ENCODE data around the gene GABPB1.

GRCh38 chr15:50353975-50354837, 792 bp downstream of the GABPB1 start:
- TF ChIP-seq POLR2A (IDR thresholded peaks at IDR 0.05) (peak in 2 of 3 donors; percentile 47 to 48), CTCF (IDR thresholded peaks at IDR 0.05) (no peak)

All from body of pancreas (tissue), 4 donors.